ENCODE results near the gene ATP6V1B1. TPM values are rescaled to one million over a fixed set of nuclear protein-coding genes. Genes with fewer than 3 reads are reported as not detected.

ATP6V1B1 gene
- total and polyA plus RNA-seq, 2 of the 4 experiments (the other 2 are of a cell fraction), result 1.3 TPM; not detected in 1

DNA sequence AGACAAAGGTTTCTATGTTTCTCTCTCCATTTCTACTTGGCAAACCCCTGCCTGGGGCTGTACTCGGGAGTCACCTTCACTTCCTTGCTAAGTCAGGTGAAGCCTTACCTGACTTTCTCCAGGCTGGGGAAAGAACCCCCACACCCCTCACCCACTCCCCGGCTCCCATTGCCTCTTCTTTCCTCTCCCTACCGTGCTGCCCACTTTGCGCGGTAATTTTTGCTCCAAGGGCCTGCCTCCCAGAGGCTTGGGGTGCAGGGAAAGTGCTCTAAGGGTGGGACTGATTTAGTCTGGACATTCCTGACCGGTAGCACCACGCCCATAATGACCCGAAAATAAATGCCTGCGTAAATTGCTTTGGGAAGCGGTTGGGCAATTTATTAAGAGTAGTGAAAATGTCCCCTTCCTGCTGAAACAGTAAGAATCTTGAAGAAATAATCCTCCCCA is 49.1 kb upstream of the ATP6V1B1 start:
- peaks cover 1% of the 10 kb centered on the region for H3K4me1 ChIP-seq (ENCODE audit: control insufficient read depth, insufficient read depth, low read length)
- no peak overlapping the region for H3K27ac ChIP-seq (ENCODE audit: insufficient read depth, low read length)
- intact Hi-C loops (cut with micrococcal nuclease) (no loop called here), dilution Hi-C loops (cut with HindIII; ENCODE audit: low sequenced_read_pairs, unreplicated experiment) (no loop called here), in situ Hi-C loops (cut with MboI; ENCODE audit: low sequenced_read_pairs) (no loop called here)
- DNase-seq (no peak), ATAC-seq (ENCODE audit: low read depth) (no peak)
- H2BK15ac ChIP-seq (ENCODE audit: low read depth, low read length), result no peak overlapping the region
- no peak overlapping the region for H3K18ac ChIP-seq (ENCODE audit: low read depth, low read length)
- H3K9me3 ChIP-seq (ENCODE audit: control insufficient read depth, insufficient read depth, low read length), result peaks cover 4% of the 10 kb centered on the region; the same call in 1 of the 2 replicates
- H3K23ac ChIP-seq (ENCODE audit: low read depth, low read length), result no peak overlapping the region
- H3K36me3 ChIP-seq (ENCODE audit: control insufficient read depth, insufficient read depth, low read length), result no peaks in the 10 kb centered on the region
- 0% methylated on average over 2 of the region's 10 CpGs; no CpG with 5 or more reads in 1 of the 2 experiments for WGBS, 2 experiments (ENCODE audit: extremely low coverage in 2 of 2, insufficient read length in 1 of 2)
- no TSS peak for BruUV-seq (replicated peaks)
- H2AK9ac ChIP-seq (replicated peaks; ENCODE audit: low read depth, low read length, poor library complexity), result no peak overlapping the region
- H2BK120ac ChIP-seq (ENCODE audit: low read depth, low read length), result no peak overlapping the region
- TF ChIP-seq RAD21 (IDR thresholded peaks at IDR 0.05; ENCODE audit: low read length) (no peak), SMC3 (IDR thresholded peaks at IDR 0.05; ENCODE audit: low read depth, low read length) (no peak), POLR2A (IDR thresholded peaks at IDR 0.05; ENCODE audit: low read depth, low read length) (no peak), MAZ (IDR thresholded peaks at IDR 0.05; ENCODE audit: borderline replicate concordance, low read depth, low read length) (no peak)
- TF ChIP-seq, protein P1, sequence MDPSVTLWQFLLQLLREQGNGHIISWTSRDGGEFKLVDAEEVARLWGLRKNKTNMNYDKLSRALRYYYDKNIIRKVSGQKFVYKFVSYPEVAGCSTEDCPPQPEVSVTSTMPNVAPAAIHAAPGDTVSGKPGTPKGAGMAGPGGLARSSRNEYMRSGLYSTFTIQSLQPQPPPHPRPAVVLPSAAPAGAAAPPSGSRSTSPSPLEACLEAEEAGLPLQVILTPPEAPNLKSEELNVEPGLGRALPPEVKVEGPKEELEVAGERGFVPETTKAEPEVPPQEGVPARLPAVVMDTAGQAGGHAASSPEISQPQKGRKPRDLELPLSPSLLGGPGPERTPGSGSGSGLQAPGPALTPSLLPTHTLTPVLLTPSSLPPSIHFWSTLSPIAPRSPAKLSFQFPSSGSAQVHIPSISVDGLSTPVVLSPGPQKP (IDR thresholded peaks at IDR 0.05; ENCODE audit: borderline replicate concordance, low read depth, low read length), result no peak
- H3K27me3 ChIP-seq (ENCODE audit: control insufficient read depth, insufficient read depth, low read length), result peaks cover 72% of the 10 kb centered on the region
- H3K4ac ChIP-seq (ENCODE audit: low read depth, low read length), result no peak overlapping the region
- H2BK5ac ChIP-seq (ENCODE audit: low read depth, low read length, poor library complexity, severe bottlenecking), result no peak overlapping the region
- POLR2A ChIA-PET (ENCODE audit: unreplicated experiment), result no interaction called here
- H2AK5ac ChIP-seq (ENCODE audit: low read depth, low read length), result no peak overlapping the region
- H2BK20ac ChIP-seq (ENCODE audit: low read depth, low read length), result no peak overlapping the region
- no peaks in the 10 kb centered on the region for H3K79me1 ChIP-seq (ENCODE audit: low read depth in 1 of 2, low read length in 2 of 2)
- no peak overlapping the region for H4K8ac ChIP-seq (ENCODE audit: low read depth in 2 of 2, low read length in 2 of 2)
- H3K9me1 ChIP-seq (ENCODE audit: insufficient read depth, low read length), result no peaks in the 10 kb centered on the region
- no peak overlapping the region for H3K14ac ChIP-seq (replicated peaks; ENCODE audit: low read depth, low read length)
- H3K9ac ChIP-seq (ENCODE audit: low read depth, low read length), result no peak overlapping the region
- H4K20me1 ChIP-seq (ENCODE audit: insufficient read depth, low read length), result no peaks in the 10 kb centered on the region
- no peak overlapping the region for H2AFZ ChIP-seq (replicated peaks; ENCODE audit: low read length, poor library complexity)
- no peak overlapping the region for H4K91ac ChIP-seq (ENCODE audit: insufficient read depth, low read depth, low read length)
- CTCF ChIA-PET, result no interaction called here
- no peak overlapping the region for H3K4me2 ChIP-seq (ENCODE audit: low read depth, low read length)
- H3K56ac ChIP-seq (ENCODE audit: extremely low read depth, insufficient read depth, low read length), result no peak overlapping the region
- no peak overlapping the region for H3K4me3 ChIP-seq (ENCODE audit: insufficient read depth, low read depth, low read length)
- no peak overlapping the region for H4K5ac ChIP-seq (ENCODE audit: low read depth, low read length)

Measured in IMR-90 (cell line).